ENCODE data around the gene CEBPE.

The CEBPE gene

GRCh38 chr14:23123419-23123818 is 4.4 kb upstream of the CEBPE start:
- in situ Hi-C loops (cut with MboI; ENCODE audit: low sequenced_read_pairs) = loop anchor here (5.0 kb wide), 1 partner anchor 64 kb away; no protein-coding TSS in a partner anchor

- in situ Hi-C loops (cut with MboI; ENCODE audit: low sequenced_read_pairs) = loop anchor here (5.0 kb wide), 1 partner anchor 65 kb away; no protein-coding TSS in a partner anchor
Measured at GRCh38 chr14:23122086-23122485, 3.0 kb upstream of the CEBPE start.

GRCh38 chr14:23121361-23121771 is 2.3 kb upstream of the CEBPE start:
- in situ Hi-C loops (cut with MboI; ENCODE audit: low sequenced_read_pairs) = loop anchor here (5.0 kb wide), 1 partner anchor 66 kb away; no protein-coding TSS in a partner anchor

- in situ Hi-C loops (cut with MboI; ENCODE audit: low sequenced_read_pairs) = loop anchor here (5.0 kb wide), 1 partner anchor 67 kb away; no protein-coding TSS in a partner anchor
Measured at GRCh38 chr14:23120541-23121251, 1.6 kb upstream of the CEBPE start.

GRCh38 chr14:23119363-23120327 is 590 bp upstream of the CEBPE start:
- in situ Hi-C loops (cut with MboI; ENCODE audit: low sequenced_read_pairs) = loop anchor here (5.0 kb wide), 1 partner anchor 68 kb away; no protein-coding TSS in a partner anchor

GRCh38 chr14:23117371-23118020 is 1.6 kb downstream of the CEBPE start:
- in situ Hi-C loops (cut with MboI; ENCODE audit: low sequenced_read_pairs) = no loop called here

- in situ Hi-C loops (cut with MboI; ENCODE audit: low sequenced_read_pairs) = no loop called here
Measured at GRCh38 chr14:23115918-23116317, 3.1 kb downstream of the CEBPE start.

GRCh38 chr14:23115039-23115731 is 3.9 kb downstream of the CEBPE start:
- in situ Hi-C loops (cut with MboI; ENCODE audit: low sequenced_read_pairs) = no loop called here

- in situ Hi-C loops (cut with MboI; ENCODE audit: low sequenced_read_pairs) = no loop called here
Measured at GRCh38 chr14:23114669-23115038, 4.4 kb downstream of the CEBPE start.

- in situ Hi-C loops (cut with MboI; ENCODE audit: low sequenced_read_pairs) = no loop called here
Measured at GRCh38 chr14:23114120-23114458, 5.0 kb downstream of the CEBPE start.

GRCh38 chr14:23113431-23114119 is 5.5 kb downstream of the CEBPE start:
- in situ Hi-C loops (cut with MboI; ENCODE audit: low sequenced_read_pairs) = no loop called here

GRCh38 chr14:23112359-23113178 is 6.5 kb downstream of the CEBPE start:
- in situ Hi-C loops (cut with MboI; ENCODE audit: low sequenced_read_pairs) = no loop called here

GRCh38 chr14:23110579-23111365 is 8.3 kb downstream of the CEBPE start:
- in situ Hi-C loops (cut with MboI; ENCODE audit: low sequenced_read_pairs) = no loop called here

- in situ Hi-C loops (cut with MboI; ENCODE audit: low sequenced_read_pairs) = loop anchor here (5.0 kb wide), 1 partner anchor 42 kb away; no protein-coding TSS in a partner anchor
Measured at GRCh38 chr14:23109769-23110168, 9.3 kb downstream of the CEBPE start.

GRCh38 chr14:23108169-23108568 is 10.9 kb downstream of the CEBPE start:
- in situ Hi-C loops (cut with MboI; ENCODE audit: low sequenced_read_pairs) = loop anchor here (5.0 kb wide), 1 partner anchor 41 kb away; no protein-coding TSS in a partner anchor

GRCh38 chr14:23107620-23108019 is 11.4 kb downstream of the CEBPE start:
- in situ Hi-C loops (cut with MboI; ENCODE audit: low sequenced_read_pairs) = loop anchor here (5.0 kb wide), 1 partner anchor 40 kb away; no protein-coding TSS in a partner anchor

- in situ Hi-C loops (cut with MboI; ENCODE audit: low sequenced_read_pairs) = loop anchor here (5.0 kb wide), 1 partner anchor 39 kb away; no protein-coding TSS in a partner anchor
Measured at GRCh38 chr14:23106747-23107045, 12.4 kb downstream of the CEBPE start.

GRCh38 chr14:23105348-23105824 is 13.7 kb downstream of the CEBPE start:
- in situ Hi-C loops (cut with MboI; ENCODE audit: low sequenced_read_pairs) = loop anchor here (5.0 kb wide), 1 partner anchor 38 kb away; no protein-coding TSS in a partner anchor
